Uterus (tissue), 2 donors: Measurements from ENCODE around the gene WNT5B.

Experiments used
- CTCF ChIP-seq, 4 experiments: fragments of 200-600 bp in 2 of 4; fragments of 450-650 bp in 2 of 4; sonication (generic) in 2 of 4; IDR thresholded peaks; one replicate each; pipeline ENCODE4 v1.5.1; 2016 to 2019; ENCODE audit warnings: antibody characterized with exemption in 4 of 4, mild to moderate bottlenecking in 2 of 4, moderate library complexity in 1 of 4
- POLR2A ChIP-seq, 2 donors: fragments of 450-650 bp; IDR thresholded peaks; one replicate each; pipeline ENCODE4 v1.6.1; 2016; ENCODE audit warnings: antibody characterized with exemption in 2 of 2, mild to moderate bottlenecking in 1 of 2, moderate library complexity in 1 of 2

DNA sequence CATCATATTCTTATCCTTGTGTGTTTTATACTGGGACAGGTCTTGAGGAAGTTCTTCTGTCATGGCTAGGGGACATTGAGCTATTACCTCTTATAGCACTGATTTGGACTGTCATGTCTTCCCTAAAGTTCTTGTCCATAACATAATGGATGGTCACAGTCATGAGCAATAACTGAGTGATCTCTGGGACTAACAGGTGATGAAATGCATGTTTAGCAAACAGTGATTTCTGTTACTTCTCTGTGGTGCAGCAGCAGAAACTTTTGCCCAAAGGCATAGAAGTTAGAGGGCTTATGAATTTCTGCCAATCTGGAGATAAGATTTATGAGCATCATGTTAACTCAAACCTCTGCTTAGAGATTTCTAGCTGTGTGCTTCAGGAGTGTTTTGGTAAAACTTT is 67.8 kb downstream of the WNT5B start:
- TF ChIP-seq CTCF (IDR thresholded peaks at IDR 0.05) (no peak), POLR2A (IDR thresholded peaks at IDR 0.05) (no peak)
